MV-4-11 (cell line): ENCODE results near the gene ALOXE3.

Experiments
- DNase-seq: peaks from one replicate; lab custom pipeline; 2025; lab: John Stamatoyannopoulos, UW

Gene ALOXE3

GRCh38 chr17:8117980-8118768 lies at the start of gene ALOXE3:
TSS of gene ALOXE3 (minus strand) at chr17:8118514. CDS start at chr17:8117990, 524 bp downstream.
- DNase-seq, result no peak

- DNase-seq, result no peak
Observed at GRCh38 chr17:8167526-8167925, 49.2 kb upstream of the ALOXE3 start.

GRCh38 chr17:8166731-8167130 lies 48.4 kb upstream of the ALOXE3 start:
- no peak for DNase-seq

GRCh38 chr17:8164815-8165131 lies 46.5 kb upstream of the ALOXE3 start:
- DNase-seq, result no peak

- peak; percentile 84 for DNase-seq
Observed at GRCh38 chr17:8163978-8164814, 45.9 kb upstream of the ALOXE3 start.

GRCh38 chr17:8162997-8163977 lies 45.0 kb upstream of the ALOXE3 start:
- DNase-seq, result no peak

DNA sequence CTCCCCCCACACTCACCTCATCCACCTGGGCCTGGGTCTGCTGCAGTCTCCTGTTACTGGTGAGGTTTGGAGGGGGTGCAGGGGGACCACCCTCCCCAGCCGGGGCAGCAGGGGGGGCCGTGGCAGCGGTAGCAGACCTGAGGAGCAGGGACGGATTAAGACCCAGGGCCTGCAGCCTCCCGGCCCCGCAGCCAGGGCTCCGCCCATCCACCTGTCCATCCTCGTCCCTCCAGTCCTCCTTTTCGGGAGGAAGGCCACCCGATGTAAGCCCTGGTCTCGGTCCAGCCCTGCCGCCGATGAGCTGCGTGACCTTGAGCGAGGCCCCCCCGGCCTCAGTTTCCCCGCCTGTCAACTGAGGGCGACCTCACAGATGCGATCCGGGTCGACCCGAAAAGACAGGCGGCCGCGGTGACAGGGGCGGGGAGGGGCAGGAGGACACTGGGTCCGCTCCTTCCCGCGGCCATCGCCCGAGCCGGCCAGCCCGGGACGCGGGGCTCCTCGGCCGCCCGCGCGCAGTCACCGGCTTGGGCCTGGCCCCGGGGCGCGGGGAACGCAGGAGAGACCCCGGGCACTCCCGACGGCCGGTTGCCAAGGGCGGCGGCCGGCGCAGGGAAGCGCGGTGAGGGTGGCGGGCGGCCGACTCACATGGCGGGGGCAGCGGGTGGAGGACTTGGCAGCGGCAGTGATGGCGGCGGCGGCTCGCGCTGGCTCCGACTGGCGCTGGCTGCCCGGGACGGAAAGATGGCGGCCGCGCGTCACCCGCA lies 44.1 kb upstream of the ALOXE3 start, which contains the start of gene VAMP2:
Gene VAMP2, minus strand, starts transcription at position 716 of the 764 bp plus-strand sequence. Its CDS starts 69 bp downstream, at position 647.
- no peak for DNase-seq

DNA sequence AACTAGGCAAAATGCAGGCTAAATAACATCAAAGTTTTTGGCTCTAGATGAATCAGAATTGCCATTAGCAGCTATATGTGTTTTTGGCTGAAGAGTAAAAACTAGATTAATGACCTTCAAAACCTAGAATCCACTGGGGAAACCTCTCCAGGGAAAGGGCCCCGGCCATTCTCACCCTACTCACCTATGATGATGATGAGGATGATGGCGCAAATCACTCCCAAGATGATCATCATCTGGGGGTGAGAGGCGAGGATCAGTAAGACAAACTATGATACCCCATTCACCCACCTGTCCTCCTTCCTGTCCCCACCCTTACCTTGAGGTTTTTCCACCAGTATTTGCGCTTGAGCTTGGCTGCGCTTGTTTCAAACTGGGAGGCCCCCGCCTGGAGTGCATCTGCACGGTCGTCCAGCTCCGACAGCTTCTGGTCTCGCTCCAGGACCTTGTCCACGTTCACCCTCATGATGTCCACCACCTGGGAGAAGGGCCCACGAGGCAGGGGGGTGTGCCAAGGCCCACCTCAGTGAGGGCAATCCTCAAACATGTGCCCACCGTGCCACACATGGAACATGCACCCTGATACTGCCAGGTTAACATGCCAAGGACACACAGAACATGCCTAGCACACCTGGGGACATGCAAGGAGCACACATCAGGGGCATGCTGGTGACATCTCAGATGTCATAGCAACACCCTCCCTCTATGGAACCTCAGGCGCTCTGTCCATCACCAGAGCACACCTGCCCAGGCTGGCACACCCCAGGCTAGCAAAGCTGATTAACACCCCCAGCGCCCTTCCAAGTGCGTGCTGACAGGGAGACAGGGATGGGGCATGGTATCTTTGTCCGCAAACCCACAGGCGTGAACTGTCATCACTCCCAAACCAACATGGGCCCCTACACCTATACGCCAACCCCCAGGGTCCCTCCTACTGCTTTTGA lies 43.2 kb upstream of the ALOXE3 start:
- no peak for DNase-seq

- DNase-seq, result no peak
Observed at GRCh38 chr17:8160741-8161221, 42.5 kb upstream of the ALOXE3 start.

DNA sequence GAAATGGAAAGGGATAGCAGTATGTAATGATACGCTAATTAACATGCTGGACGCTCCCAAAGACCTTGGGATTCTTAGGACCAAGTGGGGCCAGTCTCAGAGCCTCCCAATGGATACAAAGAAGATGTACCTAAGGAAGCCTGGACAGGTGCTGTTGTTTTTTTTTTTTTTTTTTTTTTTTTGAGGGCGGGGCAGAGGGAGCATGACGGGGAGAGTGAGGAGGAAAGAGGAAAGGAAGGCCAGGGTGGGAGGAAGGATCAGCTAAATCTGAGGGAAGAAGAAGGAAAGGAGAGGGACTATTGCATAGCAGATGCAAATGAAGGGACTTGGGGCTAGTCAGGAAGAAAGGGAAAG lies 41.9 kb upstream of the ALOXE3 start:
- DNase-seq, result no peak

GRCh38 chr17:8159459-8160223 lies 41.3 kb upstream of the ALOXE3 start:
- DNase-seq, result no peak

DNA sequence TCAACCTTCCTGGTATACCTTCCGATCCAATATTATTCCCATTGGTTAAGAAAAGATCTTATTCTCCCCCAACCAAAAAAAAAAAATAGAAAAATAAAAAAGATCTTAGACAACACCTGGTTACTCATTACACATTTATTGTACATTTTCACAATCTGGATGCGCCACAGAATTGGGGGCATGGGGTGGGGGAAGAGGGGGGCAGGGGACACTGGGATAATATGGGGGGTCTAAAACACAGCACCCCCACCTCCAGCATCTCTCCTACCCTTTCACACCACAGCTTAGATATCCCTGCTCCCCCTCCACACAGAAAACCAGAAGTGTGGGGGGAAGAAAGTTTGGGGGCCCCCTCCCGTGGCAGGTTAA lies 40.7 kb upstream of the ALOXE3 start:
- DNase-seq, result no peak

GRCh38 chr17:8158267-8159031 lies 40.1 kb upstream of the ALOXE3 start:
- peak; percentile 96 for DNase-seq

- peak; percentile 100 for DNase-seq
Observed at GRCh38 chr17:8156246-8156992, 38.1 kb upstream of the ALOXE3 start.

DNA sequence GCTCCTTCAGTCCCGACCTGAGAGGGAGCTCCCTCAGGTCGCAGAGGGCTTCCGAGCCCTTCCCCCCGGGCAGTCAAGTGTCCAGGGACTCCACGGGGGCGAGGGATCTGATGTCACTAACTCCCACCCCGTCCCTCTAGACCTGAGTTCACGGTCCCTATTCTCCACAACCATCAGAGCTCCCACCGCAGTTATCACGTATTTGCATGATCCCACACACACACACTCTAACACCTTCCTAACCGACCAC lies 37.6 kb upstream of the ALOXE3 start:
- no peak for DNase-seq

GRCh38 chr17:8155231-8155995 lies 37.1 kb upstream of the ALOXE3 start:
- no peak for DNase-seq

DNA sequence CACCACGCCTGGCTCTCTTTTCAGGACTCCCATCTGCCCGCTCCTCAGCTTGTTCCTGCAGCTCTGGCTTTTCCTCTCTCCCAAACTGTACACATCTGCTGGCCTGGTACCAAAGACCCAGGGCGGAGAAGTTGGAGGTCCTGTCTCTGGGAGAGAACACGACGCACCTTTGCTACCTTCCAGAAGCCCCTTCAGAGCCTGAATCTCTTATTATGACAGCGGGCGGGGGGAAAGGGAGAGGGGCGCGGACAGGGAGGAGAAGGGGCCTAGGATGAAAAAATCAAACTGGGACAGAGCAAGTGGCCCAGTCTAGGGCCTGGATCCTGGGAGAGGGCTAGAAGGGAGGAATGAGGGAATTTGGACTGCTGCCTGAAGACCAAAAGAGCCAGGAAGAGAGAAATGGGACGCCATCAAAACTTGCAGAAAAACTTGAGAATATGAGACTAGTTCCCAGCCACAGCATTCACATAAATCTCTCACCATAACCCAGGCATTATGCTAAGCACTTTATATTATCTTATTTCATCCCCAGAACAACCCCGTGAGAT lies 36.4 kb upstream of the ALOXE3 start:
- no peak for DNase-seq
